Epidermal melanocyte (primary cell): ENCODE results near the gene ADCK1.
A peak's percentile ranks its signal among the peaks of the same experiment; 100 is the strongest.
"Not testable (repeated sequence)": the region's sequence is repeated elsewhere in the genome, so short reads cannot be mapped to it uniquely, and the experiment has no call there.

Experiments used
- DNase-seq: peaks from one replicate; pipeline ENCODE4 v3.0.0; 2011; ENCODE audit warnings: low spot score; ENCODE audit not compliant: insufficient read length

The ADCK1 gene

GRCh38 chr14:77799863-77800730 lies at the start of gene ADCK1:
Gene ADCK1 (plus strand): TSS chr14:77800109. CDS start chr14:77818979, 18,870 bp downstream.
- peak; percentile 82 for DNase-seq

GRCh38 chr14:77752266-77752665 lies 47.6 kb upstream of the ADCK1 start:
- DNase-seq, result no peak

GRCh38 chr14:77752799-77753516 lies 47.0 kb upstream of the ADCK1 start:
- DNase-seq, result no peak

GRCh38 chr14:77760381-77761204 lies 39.3 kb upstream of the ADCK1 start, which contains the start of gene SNW1:
Gene SNW1 (minus strand): TSS chr14:77761156. CDS start chr14:77761127, 29 bp downstream.
- DNase-seq, result peak; percentile 88

GRCh38 chr14:77761205-77761931 lies 38.5 kb upstream of the ADCK1 start:
- no peak for DNase-seq

- no peak for DNase-seq
Measured at GRCh38 chr14:77763316-77763715, 36.6 kb upstream of the ADCK1 start.

GRCh38 chr14:77763978-77764377 lies 35.9 kb upstream of the ADCK1 start:
- no peak for DNase-seq

- not testable (repeated sequence) for DNase-seq
Measured at GRCh38 chr14:77768442-77769069, 31.4 kb upstream of the ADCK1 start.

- DNase-seq, result not testable (repeated sequence)
Measured at GRCh38 chr14:77773966-77774365, 25.9 kb upstream of the ADCK1 start.

GRCh38 chr14:77782202-77782601 lies 17.7 kb upstream of the ADCK1 start:
- no peak for DNase-seq

GRCh38 chr14:77786148-77786547 lies 13.8 kb upstream of the ADCK1 start:
- no peak for DNase-seq

- DNase-seq, result no peak
Measured at GRCh38 chr14:77790566-77791224, 9.2 kb upstream of the ADCK1 start.

- no peak for DNase-seq
Measured at GRCh38 chr14:77791225-77791600, 8.7 kb upstream of the ADCK1 start.

GRCh38 chr14:77793255-77793654 lies 6.7 kb upstream of the ADCK1 start:
- DNase-seq, result not testable (repeated sequence)

- DNase-seq, result no peak
Measured at GRCh38 chr14:77794357-77794756, 5.6 kb upstream of the ADCK1 start.

- DNase-seq, result not testable (repeated sequence)
Measured at GRCh38 chr14:77799456-77799855, 453 bp upstream of the ADCK1 start.

GRCh38 chr14:77800814-77801213 lies 905 bp downstream of the ADCK1 start:
- no peak for DNase-seq

GRCh38 chr14:77804592-77804991 lies 4.7 kb downstream of the ADCK1 start:
- DNase-seq, result no peak

- no peak for DNase-seq
Measured at GRCh38 chr14:77805706-77806105, 5.8 kb downstream of the ADCK1 start.

GRCh38 chr14:77808250-77808649 lies 8.3 kb downstream of the ADCK1 start:
- no peak for DNase-seq
